Endothelial cell (in vitro differentiated cells): ENCODE measurements around the gene DNM1. TPM values are rescaled to one million over a fixed set of nuclear protein-coding genes. Genes with fewer than 3 reads are reported as not detected.

Experiments used
- DNase-seq: peaks from one replicate; pipeline ENCODE4 v3.0.0; 2021; ENCODE audit warnings: low spot score
- H3K27ac Mint-ChIP-seq: one replicate; pipeline ENCODE4 v1.8.0; 2021; ENCODE audit warnings: mixed read lengths, inconsistent platforms; ENCODE audit not compliant: unreplicated experiment
- H3K27me3 Mint-ChIP-seq: one replicate; pipeline ENCODE4 v1.8.0; 2021; ENCODE audit warnings: mild to moderate bottlenecking, moderate library complexity, mixed read lengths, inconsistent platforms; ENCODE audit not compliant: unreplicated experiment
- H3K36me3 Mint-ChIP-seq: one replicate; pipeline ENCODE4 v1.8.0; 2021; ENCODE audit warnings: mild to moderate bottlenecking, low read depth, mixed read lengths, inconsistent platforms; ENCODE audit not compliant: unreplicated experiment
- H3K4me1 Mint-ChIP-seq: one replicate; pipeline ENCODE4 v1.8.0; 2021; ENCODE audit warnings: mild to moderate bottlenecking, mixed read lengths, inconsistent platforms; ENCODE audit not compliant: unreplicated experiment
- H3K4me3 Mint-ChIP-seq: one replicate; pipeline ENCODE4 v1.8.0; 2021; ENCODE audit warnings: mild to moderate bottlenecking, mixed read lengths, inconsistent platforms; ENCODE audit not compliant: unreplicated experiment
- H3K9me3 Mint-ChIP-seq: one replicate; pipeline ENCODE4 v1.8.0; 2021; ENCODE audit warnings: mixed read lengths, inconsistent platforms; ENCODE audit not compliant: unreplicated experiment
- CTCF ChIP-seq: fragments of 200-600 bp; sonication (generic); IDR thresholded peaks from one replicate; pipeline ENCODE4 v1.5.0; 2021; ENCODE audit warnings: antibody characterized with exemption; ENCODE audit not compliant: unreplicated experiment
- total RNA-seq: library from RNA; stranded (reverse); fragmentation: NEBNext Ultra II Directional; extraction: Animal tissue kit (Norgen Biotek cat#: 25700); gene quantifications from one replicate; pipeline ENCODE4 v1.2.1, GENCODE V29; 2021; ENCODE audit not compliant: unreplicated experiment

Gene DNM1
- total RNA-seq, 1 donor from 2014 or later: 8.0 TPM

- Mint-ChIP-seq H3K36me3 (peaks cover 22% of the 10 kb centered on the region), H3K4me1 (peaks cover 12% of the 10 kb centered on the region), H3K9me3 (no peaks in the 10 kb centered on the region), H3K27me3 (peaks cover 8% of the 10 kb centered on the region), H3K4me3 (peak overlapping the region; percentile 99), H3K27ac (no peak overlapping the region)
- no peak for DNase-seq
- TF ChIP-seq CTCF: no peak
Measured at GRCh38 chr9:128190013-128190412, 13.2 kb upstream of the DNM1 start.

GRCh38 chr9:128190516-128191405 lies 12.4 kb upstream of the DNM1 start:
- no peaks in the 10 kb centered on the region for H3K9me3 Mint-ChIP-seq
- H3K27me3 Mint-ChIP-seq: peaks cover 8% of the 10 kb centered on the region
- no peak for DNase-seq
- H3K27ac Mint-ChIP-seq: peak overlapping the region; percentile 67
- peaks cover 12% of the 10 kb centered on the region for H3K4me1 Mint-ChIP-seq
- H3K4me3 Mint-ChIP-seq: peak overlapping the region; percentile 99
- H3K36me3 Mint-ChIP-seq: peaks cover 22% of the 10 kb centered on the region
- no peak for TF ChIP-seq CTCF

GRCh38 chr9:128191406-128192046 lies 11.7 kb upstream of the DNM1 start, which contains the start of gene CIZ1:
Gene CIZ1 (minus strand): TSS chr9:128191572. CDS start chr9:128190857, 715 bp downstream.
- Mint-ChIP-seq H3K4me3 (peak within 1 kb of the TSS; percentile 99), H3K36me3 (peaks cover 18% of the 10 kb centered on the region), H3K9me3 (no peaks in the 10 kb centered on the region), H3K27ac (peak within 1 kb of the TSS; percentile 67), H3K27me3 (peaks cover 8% of the 10 kb centered on the region), H3K4me1 (peaks cover 12% of the 10 kb centered on the region)
- peak; percentile 76 for TF ChIP-seq CTCF
- DNase-seq: peak; percentile 80

- H3K4me3 Mint-ChIP-seq: no peak overlapping the region
- H3K36me3 Mint-ChIP-seq: peaks cover 10% of the 10 kb centered on the region
- H3K27ac Mint-ChIP-seq: no peak overlapping the region
- peaks cover 5% of the 10 kb centered on the region for H3K27me3 Mint-ChIP-seq
- TF ChIP-seq CTCF: peak; percentile 13
- peak; percentile 51 for DNase-seq
- H3K9me3 Mint-ChIP-seq: no peaks in the 10 kb centered on the region
- H3K4me1 Mint-ChIP-seq: peaks cover 12% of the 10 kb centered on the region
Measured at GRCh38 chr9:128192601-128193371, 10.4 kb upstream of the DNM1 start.
